ENCODE results near the gene FAM110C.
"Not testable (repeated sequence)": the region's sequence is repeated elsewhere in the genome, so short reads cannot be mapped to it uniquely, and the experiment has no call there.

The FAM110C gene

DNA sequence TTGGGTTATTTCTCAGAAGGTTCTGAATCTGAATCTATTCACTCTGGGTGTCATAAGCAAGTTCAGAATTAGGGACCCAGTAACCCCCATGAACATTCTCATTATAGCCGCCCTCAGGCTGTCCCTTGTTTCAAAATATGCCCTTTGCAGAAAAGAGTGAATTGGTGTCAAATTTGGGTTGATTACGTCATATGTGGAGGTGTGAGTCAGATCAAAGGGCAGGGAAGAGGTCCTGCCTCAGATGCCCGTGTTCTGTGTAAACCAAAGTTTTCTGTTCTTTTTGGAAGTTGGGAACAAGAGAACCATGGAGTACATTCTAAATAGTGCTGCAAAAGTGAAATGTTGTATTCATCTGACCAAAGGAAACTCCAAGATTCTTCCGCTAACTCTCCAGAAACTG lies 5.8 kb downstream of the FAM110C start:
- DNase-seq = no peak

DNA sequence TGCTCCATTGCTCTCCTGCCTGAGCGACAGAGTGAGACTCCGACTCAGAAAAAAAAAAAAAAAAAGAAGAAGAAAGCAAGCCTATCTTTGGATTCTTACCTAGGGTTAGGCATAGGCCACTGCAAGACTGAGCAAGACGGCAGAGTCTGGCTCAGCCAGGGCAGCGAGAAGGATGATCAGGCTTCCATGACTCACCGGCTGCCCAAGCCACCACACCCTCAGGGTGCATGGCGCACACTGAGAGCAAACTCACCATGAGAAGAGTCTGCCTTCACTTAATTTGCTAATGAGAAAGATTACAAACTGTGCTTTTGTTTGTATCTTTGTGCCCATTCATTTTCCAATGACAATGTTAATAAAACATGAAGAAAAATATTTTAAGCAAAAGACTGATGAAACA lies 8.2 kb downstream of the FAM110C start:
- no peak for DNase-seq

DNA sequence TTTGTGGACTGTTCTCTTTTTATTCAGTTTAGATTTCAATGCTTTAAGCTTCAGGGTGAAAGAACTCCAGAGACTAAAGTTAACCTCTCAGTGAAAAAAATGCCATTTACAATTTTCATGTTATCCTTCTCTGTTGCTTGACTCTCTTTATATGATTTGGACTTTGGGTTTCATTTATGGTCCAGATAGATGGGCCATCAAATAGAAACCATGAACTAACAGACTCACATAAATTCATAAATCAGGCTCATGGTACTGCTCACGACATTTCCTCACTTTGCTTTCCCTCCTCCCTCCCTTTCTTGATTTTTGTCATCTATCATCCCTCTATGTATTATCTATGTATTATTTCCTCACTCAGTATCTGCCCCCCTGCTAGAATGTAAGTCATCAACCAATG lies 10.0 kb downstream of the FAM110C start:
- no peak for DNase-seq

DNA sequence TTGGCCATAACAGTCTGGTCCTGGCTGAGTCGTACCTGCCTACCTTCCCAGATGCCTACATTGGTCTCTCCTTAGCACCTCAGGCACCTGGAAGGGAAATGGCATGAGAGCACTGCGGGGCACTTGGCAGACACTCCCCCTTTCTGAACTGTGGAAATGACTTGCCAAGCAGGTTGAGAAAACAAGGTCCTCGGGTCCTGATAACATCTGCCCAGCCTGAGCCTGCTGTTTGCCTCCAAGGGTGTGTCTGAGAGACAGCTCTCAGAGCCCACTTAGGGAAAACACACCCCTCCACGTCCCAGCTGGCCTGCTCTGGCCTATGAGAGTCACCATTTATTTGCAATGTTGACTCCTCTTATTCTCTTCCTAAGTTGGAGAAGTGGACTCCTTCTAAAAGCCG lies 10.5 kb downstream of the FAM110C start:
- no peak for DNase-seq

DNA sequence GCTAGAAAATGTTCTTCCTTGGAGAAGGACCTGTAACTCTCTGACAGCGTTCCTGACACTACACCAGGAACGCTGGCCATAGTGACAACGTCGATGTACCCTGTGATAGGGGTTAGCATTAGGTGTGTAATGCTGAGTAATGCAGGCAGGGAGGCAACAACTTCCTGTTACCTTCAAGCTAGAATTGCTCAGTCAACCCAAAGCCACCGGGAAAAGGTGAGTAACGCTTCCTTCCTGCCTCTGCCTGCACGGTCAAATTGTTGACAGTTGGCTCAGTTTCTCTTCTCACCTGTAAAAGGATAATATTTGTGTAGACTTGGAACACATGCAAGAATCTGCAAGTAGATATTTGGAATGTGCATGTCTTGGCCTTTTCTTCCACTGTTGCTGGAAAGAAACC lies 12.7 kb downstream of the FAM110C start:
- DNase-seq = no peak

DNA sequence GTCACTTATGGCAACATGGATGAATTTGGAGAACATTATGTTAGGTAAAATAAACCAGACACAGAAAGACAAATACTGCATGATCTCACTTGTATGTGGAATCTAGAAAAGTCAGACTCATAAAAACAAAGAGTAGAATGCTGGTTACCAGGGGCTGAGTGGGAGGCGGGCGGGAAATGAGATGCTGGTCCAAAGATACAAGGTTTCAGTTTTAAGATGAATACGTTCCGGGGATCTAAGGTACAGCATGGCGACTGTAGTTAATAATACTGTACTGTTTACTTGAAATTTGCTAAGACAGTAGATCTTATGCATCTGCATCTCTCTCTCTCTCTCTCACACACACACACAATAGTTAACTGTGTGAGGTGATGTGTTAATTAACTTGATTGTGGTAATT lies 14.2 kb downstream of the FAM110C start:
- DNase-seq = no peak

DNA sequence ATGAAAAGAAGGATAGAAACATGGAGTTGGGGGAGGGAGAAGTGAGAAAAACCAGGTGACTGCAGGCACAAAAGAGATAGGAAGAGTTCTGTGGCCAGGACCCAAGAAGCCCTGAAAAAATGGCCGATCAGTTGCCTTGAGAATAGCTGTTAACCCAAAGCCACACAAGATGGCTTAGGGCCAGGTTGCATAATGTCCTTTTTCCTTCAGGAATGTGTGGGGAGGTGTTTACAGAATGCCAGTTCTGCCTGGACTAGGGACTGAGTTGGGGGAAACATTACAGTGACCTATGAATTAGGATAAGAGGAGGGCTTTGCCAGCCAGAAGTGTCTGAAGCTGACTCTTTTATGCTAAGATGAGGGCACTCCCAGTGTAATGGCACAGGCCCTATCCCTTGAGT lies 17.1 kb downstream of the FAM110C start:
- no peak for DNase-seq

DNA sequence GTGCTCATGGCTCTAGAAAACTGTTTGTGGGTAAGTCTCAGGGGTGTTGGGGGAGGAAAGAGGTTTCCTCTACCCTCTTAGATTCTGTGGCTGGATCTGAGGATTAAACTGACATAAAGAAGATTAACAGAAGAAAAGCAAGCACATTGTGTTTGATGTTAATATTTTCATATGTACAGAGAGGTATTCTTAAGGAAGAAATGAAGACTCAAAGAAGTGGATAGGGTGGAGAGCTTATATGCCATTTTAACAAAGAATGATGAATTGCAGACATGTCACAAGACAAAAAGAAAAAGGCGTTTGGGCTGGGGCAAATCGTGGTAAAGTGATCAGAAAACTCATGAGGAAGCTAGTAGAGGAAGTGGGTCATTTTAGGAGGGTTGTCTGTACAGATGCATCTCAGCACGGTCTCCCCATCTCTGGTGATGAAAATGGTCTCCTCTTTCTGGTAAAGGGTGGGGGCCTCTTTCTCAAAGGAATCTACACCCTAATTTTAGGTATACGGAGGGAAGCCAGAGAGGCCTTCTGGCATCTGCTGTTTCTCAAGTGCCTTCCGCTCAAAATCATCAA lies 17.8 kb downstream of the FAM110C start:
- no peak for DNase-seq

DNA sequence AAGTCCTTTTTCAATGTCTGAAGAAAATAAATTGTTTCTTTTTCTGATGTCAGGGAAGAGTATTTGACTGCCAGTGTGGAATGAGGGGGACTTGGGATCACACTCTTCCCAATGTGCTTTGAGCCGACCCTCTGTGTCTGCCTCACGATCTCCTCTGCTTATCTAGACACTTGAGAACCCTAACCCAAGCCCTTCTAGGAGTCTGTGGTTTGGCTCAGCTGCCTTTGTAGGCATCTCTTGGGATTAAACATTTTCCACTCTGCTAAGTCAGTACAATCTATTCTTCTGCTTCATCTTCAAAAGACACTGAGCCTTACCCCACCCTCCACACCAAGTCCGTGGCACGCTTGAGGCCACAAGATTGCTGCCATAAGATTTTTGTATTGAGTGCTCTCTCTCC lies 19.4 kb downstream of the FAM110C start:
- DNase-seq = no peak

DNA sequence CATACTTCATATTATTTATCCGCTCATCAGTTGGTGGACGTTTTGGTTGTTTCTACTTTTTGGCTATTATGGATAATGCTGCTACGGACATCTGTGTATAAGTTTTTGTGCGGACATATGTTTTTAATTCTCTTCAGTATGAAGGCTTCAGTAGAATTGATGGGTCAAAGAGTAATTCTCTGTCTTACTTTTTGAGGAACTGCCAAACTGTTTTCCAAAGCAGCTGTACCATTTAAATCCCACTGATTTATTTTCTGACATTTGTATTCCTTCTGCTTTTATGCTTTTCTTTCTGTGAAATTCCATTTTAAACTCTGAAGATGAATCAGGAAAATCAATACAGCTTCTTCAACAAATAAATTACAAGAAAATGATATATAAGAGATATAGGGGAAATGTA lies 20.8 kb downstream of the FAM110C start:
- DNase-seq = no peak

DNA sequence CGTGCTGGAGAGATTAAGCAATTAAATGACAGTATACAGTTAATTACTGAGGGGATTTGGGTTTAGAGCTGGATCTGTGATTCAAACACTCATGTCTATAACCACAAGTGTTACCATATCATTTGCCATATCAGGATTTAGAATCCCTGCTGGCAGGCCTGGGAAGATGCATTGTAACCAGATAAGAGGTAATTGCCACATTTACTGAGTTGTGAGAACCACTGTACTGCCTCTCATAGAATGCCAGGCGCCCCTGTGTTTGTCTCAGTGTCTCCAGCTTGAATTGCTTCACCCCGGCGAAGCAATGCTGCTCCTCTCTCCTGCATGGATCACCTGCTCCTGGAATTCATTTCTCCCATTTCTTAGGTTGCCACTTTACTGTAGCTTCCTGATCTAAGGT lies 21.7 kb downstream of the FAM110C start:
- not testable (repeated sequence) for DNase-seq

DNA sequence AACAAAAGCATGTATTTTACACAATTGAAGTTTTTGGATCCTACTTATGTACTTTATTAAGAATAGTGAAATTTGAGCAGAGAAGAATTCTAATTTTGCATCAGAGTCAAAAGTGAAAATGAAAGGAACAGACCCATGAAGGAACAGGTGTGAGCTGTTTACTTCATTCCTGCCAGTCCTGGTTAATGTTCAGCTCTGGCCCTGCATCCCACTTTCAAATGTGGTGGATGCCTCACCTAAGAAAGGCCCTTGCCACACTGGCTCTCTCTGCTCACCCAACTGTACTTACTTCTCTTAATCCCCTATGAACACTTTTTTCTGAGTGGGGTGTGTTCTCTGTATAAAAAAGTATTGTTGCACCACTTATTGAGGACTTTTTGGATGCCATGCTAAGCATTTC lies 22.2 kb downstream of the FAM110C start:
- no peak for DNase-seq

DNA sequence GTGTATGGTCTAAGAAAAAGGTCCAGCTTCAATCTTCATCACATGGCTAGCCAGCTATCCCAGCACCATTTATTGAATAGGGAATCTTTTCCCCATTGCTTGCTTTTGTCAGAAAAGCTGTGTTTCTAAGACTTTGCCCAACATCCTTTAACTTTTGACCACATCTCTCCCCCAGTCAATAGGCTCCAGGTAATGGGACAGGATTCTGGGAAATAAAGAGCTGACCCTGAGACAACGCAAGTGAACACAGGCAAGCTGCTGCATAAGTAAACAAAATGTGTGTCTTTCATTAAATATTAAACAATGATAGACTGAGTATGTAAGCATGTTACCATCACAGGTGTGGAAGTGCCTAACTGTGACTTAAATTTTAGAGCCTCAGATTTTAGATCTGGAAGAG lies 23.0 kb downstream of the FAM110C start:
- DNase-seq = no peak

DNA sequence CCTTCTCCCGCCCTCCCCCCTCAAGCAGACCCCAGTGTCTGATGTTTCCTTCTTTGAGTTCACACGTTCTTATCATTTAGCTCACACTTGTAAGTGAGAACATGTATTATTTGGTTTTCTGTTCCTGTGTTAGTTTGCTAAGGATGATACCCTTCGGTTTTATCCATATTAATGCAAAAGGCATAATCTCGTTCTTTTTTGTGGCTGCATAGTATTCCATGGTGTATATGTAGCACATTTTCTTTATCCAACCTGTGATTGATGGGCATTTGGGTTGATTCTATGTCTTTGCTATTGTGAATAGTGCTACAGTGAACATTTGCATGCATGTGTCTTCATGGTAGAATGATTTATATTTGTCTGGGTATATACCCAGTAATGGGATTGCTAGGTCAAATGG lies 24.1 kb downstream of the FAM110C start:
- not testable (repeated sequence) for DNase-seq

DNA sequence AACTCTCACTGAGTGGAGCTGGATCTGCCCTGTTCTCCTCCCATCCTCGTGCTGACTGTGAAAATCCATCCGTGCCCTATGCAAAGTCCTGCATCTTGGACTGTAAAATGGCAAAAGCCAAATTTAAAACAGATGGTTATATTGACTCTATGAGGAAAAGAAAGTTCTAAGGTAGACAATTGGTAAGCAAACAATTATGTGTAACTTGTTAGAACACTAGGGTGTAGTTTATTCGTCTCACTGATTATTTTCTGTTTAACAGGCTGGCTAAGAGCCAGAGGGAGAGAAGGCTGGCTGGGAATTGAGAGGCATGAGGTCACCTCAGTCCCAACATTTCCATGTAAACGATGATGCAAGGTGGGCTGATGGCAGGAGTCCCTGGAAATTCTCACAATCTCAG lies 26.0 kb downstream of the FAM110C start:
- not testable (repeated sequence) for DNase-seq

DNA sequence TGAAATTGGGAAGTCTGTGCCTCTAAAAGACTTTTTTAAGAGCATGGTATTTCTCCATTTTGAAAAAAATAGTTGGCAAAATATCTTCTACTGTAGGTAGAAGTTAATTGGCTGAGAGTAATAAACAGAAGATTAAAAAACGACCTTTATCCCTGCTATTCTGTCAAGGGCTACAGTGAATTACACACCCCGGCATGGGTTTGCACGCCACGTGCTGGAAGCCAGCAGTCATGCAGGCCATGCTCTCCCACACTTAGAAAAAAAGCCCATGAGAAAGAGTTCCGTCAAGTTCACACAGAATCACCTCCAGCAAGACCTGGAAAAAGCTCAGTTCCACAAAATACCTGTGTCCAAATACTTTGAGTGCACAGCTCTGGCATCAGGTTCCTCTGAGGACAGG lies 26.8 kb downstream of the FAM110C start:
- DNase-seq = no peak

DNA sequence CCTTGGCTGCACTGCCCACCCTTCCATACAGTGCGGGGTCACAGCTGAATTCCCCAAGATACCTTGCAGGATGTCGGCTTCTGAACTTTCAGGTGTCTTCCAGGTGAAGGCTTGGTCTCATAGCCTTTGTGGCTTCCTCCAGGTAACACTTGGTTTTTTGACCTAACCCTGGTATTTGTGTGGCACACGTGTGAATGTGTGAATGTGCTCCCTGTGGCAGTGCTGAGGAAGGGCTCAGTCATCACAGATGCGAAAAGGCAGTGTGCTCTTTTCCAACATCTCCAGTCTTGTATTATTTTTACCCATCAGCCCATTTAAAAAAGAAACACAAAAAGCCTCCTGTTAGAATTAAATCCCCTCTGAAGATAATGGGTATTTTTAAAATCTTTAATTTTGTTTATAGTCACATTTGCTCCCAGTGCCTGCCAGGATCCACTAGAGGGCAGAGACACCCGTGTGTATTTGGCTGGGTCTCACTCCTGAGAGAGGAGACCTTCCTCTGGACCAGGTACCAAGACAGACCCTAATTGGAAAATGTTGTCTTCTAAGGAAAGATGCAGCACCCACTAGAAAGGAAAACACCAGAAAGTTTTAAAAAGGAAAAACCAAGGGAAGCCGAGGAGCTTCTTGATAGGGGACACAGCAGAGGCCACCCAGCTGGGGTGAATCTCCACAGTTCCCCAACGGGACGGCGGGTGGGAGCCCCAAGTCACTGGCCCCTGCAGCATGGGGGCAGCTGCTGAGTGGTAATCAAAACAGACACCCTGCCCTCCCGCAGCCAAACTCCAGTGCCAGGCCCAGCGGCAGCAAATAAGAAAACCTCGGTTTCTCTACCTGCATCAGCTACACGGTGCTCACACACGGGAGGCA lies 27.7 kb downstream of the FAM110C start:
- DNase-seq = no peak

DNA sequence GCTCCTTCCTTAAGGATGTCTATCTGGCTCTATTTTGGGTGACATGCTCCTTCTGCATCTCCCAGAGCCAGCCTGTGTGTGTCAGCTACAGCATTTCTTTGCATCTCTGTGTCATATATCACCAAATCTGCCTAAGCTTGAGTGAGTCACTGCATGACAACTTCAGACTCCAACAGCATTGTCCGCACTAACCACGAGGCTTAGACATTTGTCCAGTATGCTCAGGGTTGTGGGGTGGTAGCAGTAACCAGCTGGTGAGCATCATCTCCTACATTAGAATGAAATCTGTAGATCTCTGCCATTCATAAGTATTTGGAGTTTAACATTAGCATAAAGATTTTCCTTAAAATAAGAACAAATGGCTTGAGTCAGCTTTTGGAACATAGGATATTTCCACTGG lies 30.4 kb downstream of the FAM110C start:
- not testable (repeated sequence) for DNase-seq

DNA sequence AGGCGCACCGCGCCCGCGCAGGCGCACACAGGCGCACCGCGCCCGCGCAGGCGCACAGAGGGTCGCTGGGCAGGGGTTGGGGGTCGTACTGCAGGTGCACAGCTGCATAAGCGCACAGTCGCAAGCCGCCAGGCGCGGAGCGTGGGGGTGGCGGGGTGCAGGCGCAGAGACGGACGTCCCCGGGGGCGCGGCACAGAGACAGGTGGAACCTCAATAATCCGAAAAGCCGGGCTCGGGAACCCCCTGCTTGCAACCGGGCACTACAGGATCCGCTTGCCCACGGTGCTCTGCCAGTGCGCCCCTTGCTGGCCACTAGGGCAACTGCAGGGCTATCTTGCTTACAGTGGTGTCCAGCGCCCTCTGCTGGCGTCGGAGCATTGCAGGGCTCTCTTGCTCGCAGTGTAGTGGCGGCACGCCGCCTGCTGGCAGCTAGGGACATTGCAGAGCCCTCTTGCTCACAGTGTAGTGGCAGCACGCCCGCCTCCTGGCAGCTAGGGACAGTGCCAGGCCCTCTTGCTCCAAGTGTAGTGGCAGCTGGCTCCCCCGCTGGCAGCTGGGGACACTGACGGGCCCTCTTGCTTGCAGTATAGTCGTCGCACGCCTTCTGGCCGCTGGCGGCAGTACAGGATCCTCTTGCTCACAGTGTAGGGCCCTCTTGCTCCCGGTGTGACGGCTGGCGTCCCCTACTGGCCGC lies 34.9 kb downstream of the FAM110C start:
- DNase-seq = no peak

DNA sequence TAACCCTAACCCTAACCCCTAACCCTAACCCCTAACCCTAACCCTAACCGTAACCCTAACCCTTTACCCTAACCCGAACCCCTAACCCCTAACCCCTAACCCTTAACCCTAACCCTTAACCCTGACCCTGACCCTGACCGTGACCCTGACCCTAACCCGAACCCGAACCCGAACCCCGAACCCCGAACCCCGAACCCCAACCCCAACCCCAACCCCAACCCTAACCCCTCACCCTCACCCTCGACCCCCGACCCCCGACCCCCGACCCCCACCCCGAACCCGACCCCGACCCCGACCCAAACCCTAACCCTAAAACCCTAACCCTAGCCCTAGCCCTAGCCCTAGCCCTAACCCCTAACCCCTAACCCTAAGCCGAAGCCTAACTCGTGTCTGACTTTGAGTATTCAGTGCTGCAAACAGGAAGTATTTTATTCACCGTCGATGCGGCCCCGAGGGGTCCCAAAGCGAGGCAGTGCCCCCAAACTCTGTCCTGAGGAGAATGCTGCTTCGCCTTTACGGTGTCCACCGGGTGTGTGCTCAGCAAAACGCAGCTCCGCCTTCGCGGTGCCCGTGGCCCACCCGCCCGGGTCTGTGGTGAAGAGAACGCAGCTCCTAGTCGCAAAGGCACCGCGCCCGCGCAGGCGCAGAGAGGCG lies 36.0 kb downstream of the FAM110C start:
- DNase-seq = no peak

Measured in NCI-H524 treated with DMSO at 0.1 percent for 48 hours (cell line).